Measurements from ENCODE around the gene SSR2.

The SSR2 gene

DNA sequence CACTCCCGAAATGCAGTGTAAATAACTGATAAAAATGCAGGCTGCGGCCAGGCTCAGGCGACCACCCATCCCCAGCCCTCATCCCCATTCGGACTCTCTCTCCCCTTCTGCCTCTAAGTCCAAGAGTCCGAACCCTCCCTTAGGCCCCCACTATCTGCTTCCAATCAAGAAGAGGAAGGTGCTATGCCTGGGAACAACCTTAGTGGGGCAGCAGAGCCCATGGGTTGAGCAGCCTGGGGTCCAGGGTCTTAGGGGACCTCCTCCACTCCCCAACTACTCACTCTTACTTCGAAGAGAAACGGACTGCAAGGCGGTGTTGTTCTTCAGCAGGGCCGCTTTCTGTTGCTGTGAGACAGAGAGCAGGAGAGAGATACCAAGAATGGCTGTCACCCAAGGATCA is 54.6 kb downstream of the SSR2 start:
- DNase-seq = no peak
- Histone ChIP-seq H3K27me3 (ENCODE audit: control insufficient read depth in 1 of 2, insufficient read depth in 1 of 2, low read length in 2 of 2) (no peaks in the 10 kb centered on the region), H2AFZ (ENCODE audit: low read depth, low read length) (no peak overlapping the region), H3K9me3 (ENCODE audit: control insufficient read depth, low read length) (no peaks in the 10 kb centered on the region), H2AK5ac (ENCODE audit: low read length, severe bottlenecking) (no peak overlapping the region), H2BK120ac (ENCODE audit: low read depth, low read length) (no peak overlapping the region), H3K36me3 (ENCODE audit: control insufficient read depth in 1 of 2, insufficient read depth in 2 of 2, low read depth in 1 of 2, low read length in 2 of 2) (peaks cover 78 to 85% of the 10 kb centered on the region in 2 experiments), H3K4me1 (ENCODE audit: control insufficient read depth, insufficient read depth, low read depth, low read length) (peaks cover 47% of the 10 kb centered on the region), H3K79me1 (replicated peaks; ENCODE audit: low read length, poor library complexity, severe bottlenecking) (peaks cover 24% of the 10 kb centered on the region), H4K91ac (ENCODE audit: low read length) (no peak overlapping the region), H2BK5ac (ENCODE audit: low read depth, low read length, poor library complexity, severe bottlenecking) (no peak overlapping the region), H3K9ac (ENCODE audit: low read length) (no peak overlapping the region), H2BK15ac (ENCODE audit: low read depth, poor library complexity, severe bottlenecking) (no peak overlapping the region), H3K4me2 (ENCODE audit: low read length, poor library complexity, severe bottlenecking) (no peak overlapping the region), H2BK12ac (ENCODE audit: low read length in 2 of 2) (no peak overlapping the region), H3K18ac (ENCODE audit: low read depth in 1 of 2, low read length in 2 of 2) (peak overlapping the region in 1 of 2 experiments; percentile 6), H3K4ac (ENCODE audit: low read depth in 1 of 2, low read length in 2 of 2) (no peak overlapping the region), H3K14ac (ENCODE audit: low read length in 2 of 2) (no peak overlapping the region), H3K27ac (ENCODE audit: low read length, poor library complexity, severe bottlenecking) (no peak overlapping the region), H3K23ac (ENCODE audit: low read length in 2 of 2) (no peak overlapping the region), H3K4me3 (ENCODE audit: insufficient read depth in 1 of 2, low read depth in 1 of 2, low read length in 2 of 2) (no peak overlapping the region), H4K8ac (ENCODE audit: low read length) (no peak overlapping the region)
- 96% methylated on average over 9 of the region's 9 CpGs for WGBS

DNA sequence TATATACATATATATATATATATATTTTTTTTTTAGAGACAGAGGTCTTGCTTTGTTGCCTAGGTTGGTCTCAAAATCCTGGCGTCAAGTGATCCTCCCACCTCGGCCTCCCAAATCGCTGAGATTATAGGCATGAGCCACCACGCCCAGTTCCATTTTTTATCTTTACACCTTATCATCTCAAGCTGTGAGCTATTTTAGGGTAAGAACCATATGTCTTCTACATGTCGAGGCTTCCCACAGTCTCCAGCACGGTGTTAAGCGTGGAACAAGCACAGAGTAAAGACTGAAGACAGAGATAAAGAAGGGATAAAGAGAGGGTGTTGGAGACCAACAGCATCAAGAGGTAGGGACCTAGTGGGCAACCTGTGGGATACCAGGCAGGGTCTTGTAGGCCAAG is 56.6 kb downstream of the SSR2 start:
- no peak overlapping the region for H3K9ac ChIP-seq (ENCODE audit: low read length)
- H3K9me3 ChIP-seq (ENCODE audit: control insufficient read depth, low read length) = no peaks in the 10 kb centered on the region
- DNase-seq = no peak
- H3K27ac ChIP-seq (ENCODE audit: low read length, poor library complexity, severe bottlenecking) = no peak overlapping the region
- no peak overlapping the region for H2BK120ac ChIP-seq (ENCODE audit: low read depth, low read length)
- peaks cover 83 to 94% of the 10 kb centered on the region in 2 experiments for H3K36me3 ChIP-seq (ENCODE audit: control insufficient read depth in 1 of 2, insufficient read depth in 2 of 2, low read depth in 1 of 2, low read length in 2 of 2)
- no peak overlapping the region for H2BK15ac ChIP-seq (ENCODE audit: low read depth, poor library complexity, severe bottlenecking)
- no peaks in the 10 kb centered on the region for H3K27me3 ChIP-seq (ENCODE audit: control insufficient read depth in 1 of 2, insufficient read depth in 1 of 2, low read length in 2 of 2)
- H3K4me2 ChIP-seq (ENCODE audit: low read length, poor library complexity, severe bottlenecking) = no peak overlapping the region
- H4K91ac ChIP-seq (ENCODE audit: low read length) = no peak overlapping the region
- peaks cover 29% of the 10 kb centered on the region for H3K79me1 ChIP-seq (replicated peaks; ENCODE audit: low read length, poor library complexity, severe bottlenecking)
- no peak overlapping the region for H2AK5ac ChIP-seq (ENCODE audit: low read length, severe bottlenecking)
- H3K14ac ChIP-seq (ENCODE audit: low read length in 2 of 2) = no peak overlapping the region
- H3K23ac ChIP-seq (ENCODE audit: low read length in 2 of 2) = no peak overlapping the region
- H3K4me3 ChIP-seq (ENCODE audit: insufficient read depth in 1 of 2, low read depth in 1 of 2, low read length in 2 of 2) = no peak overlapping the region
- H2BK12ac ChIP-seq (ENCODE audit: low read length in 2 of 2) = no peak overlapping the region
- H3K4me1 ChIP-seq (ENCODE audit: control insufficient read depth, insufficient read depth, low read depth, low read length) = peaks cover 30% of the 10 kb centered on the region
- no peak overlapping the region for H2AFZ ChIP-seq (ENCODE audit: low read depth, low read length)
- no peak overlapping the region for H3K4ac ChIP-seq (ENCODE audit: low read depth in 1 of 2, low read length in 2 of 2)
- H2BK5ac ChIP-seq (ENCODE audit: low read depth, low read length, poor library complexity, severe bottlenecking) = no peak overlapping the region
- H3K18ac ChIP-seq (ENCODE audit: low read depth in 1 of 2, low read length in 2 of 2) = no peak overlapping the region
- WGBS = 94% methylated on average over 7 of the region's 7 CpGs
- H4K8ac ChIP-seq (ENCODE audit: low read length) = no peak overlapping the region

GRCh38 chr1:155962599-155963211 is 58.0 kb downstream of the SSR2 start:
- H3K9me3 ChIP-seq (ENCODE audit: control insufficient read depth, low read length) = no peaks in the 10 kb centered on the region
- no peak overlapping the region for H2BK5ac ChIP-seq (ENCODE audit: low read depth, low read length, poor library complexity, severe bottlenecking)
- DNase-seq = no peak
- no peaks in the 10 kb centered on the region for H3K27me3 ChIP-seq (ENCODE audit: control insufficient read depth in 1 of 2, insufficient read depth in 1 of 2, low read length in 2 of 2)
- H3K4ac ChIP-seq (ENCODE audit: low read depth in 1 of 2, low read length in 2 of 2) = no peak overlapping the region
- no peak overlapping the region for H3K4me2 ChIP-seq (ENCODE audit: low read length, poor library complexity, severe bottlenecking)
- H3K14ac ChIP-seq (ENCODE audit: low read length in 2 of 2) = peak overlapping the region in 1 of 2 experiments; percentile 26
- H3K18ac ChIP-seq (ENCODE audit: low read depth in 1 of 2, low read length in 2 of 2) = peak overlapping the region in 1 of 2 experiments; percentile 8
- peaks cover 22% of the 10 kb centered on the region for H3K4me1 ChIP-seq (ENCODE audit: control insufficient read depth, insufficient read depth, low read depth, low read length)
- H2BK120ac ChIP-seq (ENCODE audit: low read depth, low read length) = no peak overlapping the region
- peak overlapping the region; percentile 5 for H2AK5ac ChIP-seq (ENCODE audit: low read length, severe bottlenecking)
- H3K23ac ChIP-seq (ENCODE audit: low read length in 2 of 2) = peak overlapping the region in 1 of 2 experiments; percentile 53
- WGBS = 91% methylated on average over 18 of the region's 18 CpGs
- no peak overlapping the region for H4K8ac ChIP-seq (ENCODE audit: low read length)
- no peak overlapping the region for H2BK15ac ChIP-seq (ENCODE audit: low read depth, poor library complexity, severe bottlenecking)
- H3K27ac ChIP-seq (ENCODE audit: low read length, poor library complexity, severe bottlenecking) = peak overlapping the region; percentile 13
- no peak overlapping the region for H4K91ac ChIP-seq (ENCODE audit: low read length)
- no peak overlapping the region for H3K4me3 ChIP-seq (ENCODE audit: insufficient read depth in 1 of 2, low read depth in 1 of 2, low read length in 2 of 2)
- H3K79me1 ChIP-seq (replicated peaks; ENCODE audit: low read length, poor library complexity, severe bottlenecking) = peaks cover 32% of the 10 kb centered on the region
- H3K36me3 ChIP-seq (ENCODE audit: control insufficient read depth in 1 of 2, insufficient read depth in 2 of 2, low read depth in 1 of 2, low read length in 2 of 2) = peaks cover 79 to 94% of the 10 kb centered on the region in 2 experiments
- peak overlapping the region; percentile 16 for H3K9ac ChIP-seq (ENCODE audit: low read length)
- no peak overlapping the region for H2AFZ ChIP-seq (ENCODE audit: low read depth, low read length)
- peak overlapping the region in 1 of 2 experiments; percentile 34 for H2BK12ac ChIP-seq (ENCODE audit: low read length in 2 of 2)

GRCh38 chr1:155961937-155962336 is 58.8 kb downstream of the SSR2 start:
- H3K27ac ChIP-seq (ENCODE audit: low read length, poor library complexity, severe bottlenecking) = peak overlapping the region; percentile 13
- H3K27me3 ChIP-seq (ENCODE audit: control insufficient read depth in 1 of 2, insufficient read depth in 1 of 2, low read length in 2 of 2) = no peaks in the 10 kb centered on the region
- H2BK12ac ChIP-seq (ENCODE audit: low read length in 2 of 2) = peak overlapping the region in 1 of 2 experiments; percentile 37
- 6% methylated on average over 14 of the region's 14 CpGs for WGBS
- H3K23ac ChIP-seq (ENCODE audit: low read length in 2 of 2) = peak overlapping the region in 1 of 2 experiments; percentile 78
- H3K9ac ChIP-seq (ENCODE audit: low read length) = peak overlapping the region; percentile 58
- peaks cover 77 to 94% of the 10 kb centered on the region in 2 experiments for H3K36me3 ChIP-seq (ENCODE audit: control insufficient read depth in 1 of 2, insufficient read depth in 2 of 2, low read depth in 1 of 2, low read length in 2 of 2)
- no peak overlapping the region for H3K14ac ChIP-seq (ENCODE audit: low read length in 2 of 2)
- H3K4me3 ChIP-seq (ENCODE audit: insufficient read depth in 1 of 2, low read depth in 1 of 2, low read length in 2 of 2) = no peak overlapping the region
- H3K79me1 ChIP-seq (replicated peaks; ENCODE audit: low read length, poor library complexity, severe bottlenecking) = peaks cover 25% of the 10 kb centered on the region
- no peaks in the 10 kb centered on the region for H3K9me3 ChIP-seq (ENCODE audit: control insufficient read depth, low read length)
- H2AK5ac ChIP-seq (ENCODE audit: low read length, severe bottlenecking) = peak overlapping the region; percentile 4
- no peak overlapping the region for H2BK5ac ChIP-seq (ENCODE audit: low read depth, low read length, poor library complexity, severe bottlenecking)
- peak overlapping the region; percentile 49 to 62 for H3K18ac ChIP-seq (ENCODE audit: low read depth in 1 of 2, low read length in 2 of 2)
- H4K8ac ChIP-seq (ENCODE audit: low read length) = peak overlapping the region; percentile 65
- no peak overlapping the region for H2BK120ac ChIP-seq (ENCODE audit: low read depth, low read length)
- H4K91ac ChIP-seq (ENCODE audit: low read length) = peak overlapping the region; percentile 25
- no peak overlapping the region for H2AFZ ChIP-seq (ENCODE audit: low read depth, low read length)
- DNase-seq = peak; percentile 93
- peaks cover 17% of the 10 kb centered on the region for H3K4me1 ChIP-seq (ENCODE audit: control insufficient read depth, insufficient read depth, low read depth, low read length)
- H3K4me2 ChIP-seq (ENCODE audit: low read length, poor library complexity, severe bottlenecking) = no peak overlapping the region
- H2BK15ac ChIP-seq (ENCODE audit: low read depth, poor library complexity, severe bottlenecking) = no peak overlapping the region
- H3K4ac ChIP-seq (ENCODE audit: low read depth in 1 of 2, low read length in 2 of 2) = peak overlapping the region in 1 of 2 experiments; percentile 13

Data from mesenchymal stem cell (in vitro differentiated cells and primary cell).